GM23338 (cell line): ENCODE results near the gene FIGN. TPM values are rescaled to one million over a fixed set of nuclear protein-coding genes. Genes with fewer than 3 reads are reported as not detected.

Source experiments
- ATAC-seq: fragments of 200-7000 bp; cut with Tn5 transposase; 3 replicates; pipeline ENCODE4 v1.9.1; 2020
- DNase-seq: peaks from one replicate; pipeline ENCODE4 v3.0.0-alpha.2; 2015; ENCODE audit warnings: low spot score
- H2AFZ ChIP-seq: fragments of 200-600 bp; sonication (generic); 2 replicates; pipeline ENCODE4 v1.8.0; 2016; ENCODE audit warnings: antibody characterized with exemption, mild to moderate bottlenecking, moderate library complexity
- H3F3A ChIP-seq: fragments of 200-600 bp; sonication (generic); replicated peaks from 2 replicates; pipeline ENCODE4 v1.8.0; 2017; ENCODE audit warnings: antibody characterized with exemption, mixed run types, low read depth
- H3K27ac ChIP-seq: fragments of 200-600 bp; sonication (generic); 2 replicates; pipeline ENCODE4 v1.6.1; 2016; ENCODE audit warnings: low read depth
- H3K27me3 ChIP-seq: fragments of 200-600 bp; sonication (generic); 2 replicates; pipeline ENCODE4 v1.8.0; 2016; ENCODE audit warnings: mild to moderate bottlenecking, mixed run types, moderate library complexity; ENCODE audit not compliant: insufficient read depth
- H3K36me3 ChIP-seq: fragments of 200-600 bp; sonication (generic); 2 replicates; pipeline ENCODE4 v1.8.0; 2016; ENCODE audit warnings: mild to moderate bottlenecking; ENCODE audit not compliant: insufficient read depth
- H3K4me1 ChIP-seq: fragments of 200-600 bp; sonication (generic); 2 replicates; pipeline ENCODE4 v1.8.0; 2016; ENCODE audit warnings: mild to moderate bottlenecking, moderate library complexity; ENCODE audit not compliant: insufficient read depth
- H3K4me2 ChIP-seq: fragments of 200-600 bp; sonication (generic); 2 replicates; pipeline ENCODE4 v1.7.1; 2017; ENCODE audit warnings: mixed run types
- H3K4me3 ChIP-seq: fragments of 200-600 bp; sonication (generic); 2 replicates; pipeline ENCODE4 v1.6.1; 2016; ENCODE audit warnings: mixed run types
- H3K79me2 ChIP-seq: fragments of 200-600 bp; sonication (generic); replicated peaks from 2 replicates; pipeline ENCODE4 v1.8.0; 2017; ENCODE audit warnings: mild to moderate bottlenecking; ENCODE audit not compliant: insufficient read depth
- H3K9me2 ChIP-seq: fragments of 200-600 bp; sonication (generic); 2 replicates; pipeline ENCODE4 v1.8.0; 2017; ENCODE audit not compliant: insufficient read depth
- H4K20me1 ChIP-seq: fragments of 200-600 bp; sonication (generic); replicated peaks from 2 replicates; pipeline ENCODE4 v1.8.0; 2017; ENCODE audit warnings: mild to moderate bottlenecking; ENCODE audit not compliant: insufficient read depth
- H3K27ac Mint-ChIP-seq: 2 replicates; pipeline ENCODE4 v1.8.0; 2020; ENCODE audit warnings: inconsistent platforms, mild to moderate bottlenecking, moderate library complexity, mixed read lengths
- H3K27me3 Mint-ChIP-seq: 3 replicates; pipeline ENCODE4 v1.8.0; 2022; ENCODE audit warnings: low read depth, mild to moderate bottlenecking, moderate library complexity, mixed read lengths, inconsistent platforms; ENCODE audit not compliant: insufficient read depth, poor library complexity
- H3K36me3 Mint-ChIP-seq: 3 replicates; pipeline ENCODE4 v1.8.0; 2021; ENCODE audit warnings: low read depth, mild to moderate bottlenecking, inconsistent platforms, moderate library complexity, mixed read lengths
- H3K4me1 Mint-ChIP-seq: 3 replicates; pipeline ENCODE4 v1.8.0; 2020; ENCODE audit warnings: mild to moderate bottlenecking, inconsistent platforms, mixed read lengths
- H3K4me3 Mint-ChIP-seq: 3 replicates; pipeline ENCODE4 v1.8.0; 2021; ENCODE audit warnings: moderate library complexity, mild to moderate bottlenecking, inconsistent platforms, mixed read lengths
- H3K9me3 Mint-ChIP-seq: 3 replicates; pipeline ENCODE4 v1.8.0; 2020; ENCODE audit warnings: moderate library complexity, mild to moderate bottlenecking, inconsistent platforms, mixed read lengths
- CREB1 ChIP-seq: fragments of 250-450 bp; sonication (Bioruptor Pico); IDR thresholded peaks from 2 replicates; pipeline ENCODE4 v1.5.0; 2020; ENCODE audit warnings: low read depth, mild to moderate bottlenecking, moderate library complexity
- ETS1 ChIP-seq: IDR thresholded peaks from 2 replicates; pipeline ENCODE4 v1.6.1; 2016; ENCODE audit warnings: antibody characterized with exemption
- EZH2phosphoT487 ChIP-seq: fragments of 200-600 bp; sonication (generic); IDR thresholded peaks from one replicate; pipeline ENCODE4 v1.8.1; 2018; ENCODE audit warnings: antibody characterized with exemption; ENCODE audit not compliant: unreplicated experiment
- JUNB ChIP-seq: IDR thresholded peaks from one replicate; pipeline ENCODE4 v1.6.1; 2016; ENCODE audit warnings: antibody characterized with exemption; ENCODE audit not compliant: unreplicated experiment
- NANOG ChIP-seq: IDR thresholded peaks from 2 replicates; pipeline ENCODE4 v1.6.1; 2016; ENCODE audit warnings: antibody characterized with exemption, borderline replicate concordance
- POLR2AphosphoS5 ChIP-seq: IDR thresholded peaks from 2 replicates; pipeline ENCODE4 v1.6.1; 2016; ENCODE audit warnings: antibody characterized with exemption, low read depth
- REST ChIP-seq: IDR thresholded peaks from one replicate; pipeline ENCODE4 v1.6.1; 2018; ENCODE audit warnings: antibody characterized with exemption; ENCODE audit not compliant: unreplicated experiment
- STAT1 ChIP-seq: IDR thresholded peaks from one replicate; pipeline ENCODE4 v1.6.1; 2016; ENCODE audit warnings: antibody characterized with exemption; ENCODE audit not compliant: unreplicated experiment
- ZNF114 ChIP-seq: fragments of 250-450 bp; sonication (Bioruptor Pico); IDR thresholded peaks from 2 replicates; pipeline ENCODE4 v1.5.0; 2020; ENCODE audit warnings: mild to moderate bottlenecking, moderate library complexity
- ZNF331 ChIP-seq: fragments of 250-450 bp; sonication (Bioruptor Pico); IDR thresholded peaks from 2 replicates; pipeline ENCODE4 v1.5.0; 2020; ENCODE audit warnings: low read depth, mild to moderate bottlenecking, moderate library complexity
- polyA plus RNA-seq: library from polyadenylated mRNA; unstranded; fragments of >200 nt; fragmentation: Nextera tagmentation; extraction: Ambion mirVana; gene quantifications from 2 replicates; pipeline ENCODE4 v1.2.1, GENCODE V29; 2016
- total RNA-seq: library from RNA; depleted of rRNA; stranded (reverse); fragments of >200 nt; shearing (Covaris generic); gene quantifications from 2 replicates; pipeline ENCODE4 v1.2.3, GENCODE V29; 2014

The FIGN gene
- total and polyA plus RNA-seq, 2 experiments from 2014 or later: 17.2 to 23.6 TPM

GRCh38 chr2:163773276-163773675 is 37.5 kb upstream of the FIGN start:
- Histone ChIP-seq H3K9me2 (no peaks in the 10 kb centered on the region), H3K27me3 (no peaks in the 10 kb centered on the region), H2AFZ (no peak overlapping the region), H3F3A (no peaks in the 10 kb centered on the region), H3K4me3 (no peak overlapping the region), H3K4me2 (no peak overlapping the region), H4K20me1 (no peaks in the 10 kb centered on the region), H3K27ac (no peak overlapping the region), H3K79me2 (no peaks in the 10 kb centered on the region), H3K36me3 (no peaks in the 10 kb centered on the region), H3K4me1 (peaks cover 2% of the 10 kb centered on the region; the same call in 1 of the 2 replicates)
- TF ChIP-seq REST (no peak), EZH2phosphoT487 (no peak), ZNF114 (CRISPR knock-in tag) (no peak), CREB1 (CRISPR knock-in tag) (no peak)
- ATAC-seq (no peak), DNase-seq (no peak)
- no peak overlapping the region for H3K27ac Mint-ChIP-seq
- no peak overlapping the region for H3K4me3 Mint-ChIP-seq
- H3K27me3 Mint-ChIP-seq: no peaks in the 10 kb centered on the region
- no peaks in the 10 kb centered on the region for H3K36me3 Mint-ChIP-seq
- no peaks in the 10 kb centered on the region for H3K9me3 Mint-ChIP-seq
- peaks cover 4% of the 10 kb centered on the region; the same call in 1 of the 3 replicates for H3K4me1 Mint-ChIP-seq

DNA sequence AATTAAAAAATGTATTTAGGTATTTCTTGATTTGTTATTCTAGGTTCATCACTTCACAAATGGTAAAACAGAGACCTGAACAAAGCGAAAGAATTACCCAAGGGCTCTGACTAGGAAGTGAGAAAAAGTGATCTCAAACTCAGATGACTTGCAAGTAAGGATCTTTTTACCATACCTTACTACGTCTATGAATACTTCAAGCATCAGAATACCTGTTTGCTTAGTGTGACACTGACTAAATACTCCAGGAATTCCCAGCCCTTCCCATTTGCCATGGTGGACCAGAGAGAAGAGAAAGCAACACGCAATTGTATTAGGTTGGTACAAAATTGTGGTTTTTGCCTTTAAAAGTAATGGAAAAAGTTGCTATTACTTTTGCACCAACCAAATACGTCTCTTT is 35.8 kb upstream of the FIGN start:
- no peak overlapping the region for H3K4me3 ChIP-seq
- 0 out of 2 replicates have a peak, but pooled peaks cover 3% of the 10 kb centered on the region for H3K9me2 ChIP-seq
- TF ChIP-seq EZH2phosphoT487: no peak
- TF ChIP-seq NANOG: no peak
- TF ChIP-seq REST: no peak
- no peak for TF ChIP-seq ZNF114 (CRISPR knock-in tag)
- TF ChIP-seq STAT1: no peak
- TF ChIP-seq ZNF331 (CRISPR knock-in tag): no peak
- no peak for TF ChIP-seq JUNB
- TF ChIP-seq POLR2AphosphoS5: no peak
- TF ChIP-seq ETS1: no peak
- no peak overlapping the region for H3K27ac ChIP-seq
- no peaks in the 10 kb centered on the region for H3K27me3 ChIP-seq
- no peak overlapping the region for H3K4me2 ChIP-seq
- H3K36me3 ChIP-seq: no peaks in the 10 kb centered on the region
- H3K36me3 Mint-ChIP-seq: no peaks in the 10 kb centered on the region
- no peaks in the 10 kb centered on the region for H3K4me1 ChIP-seq
- H2AFZ ChIP-seq: no peak overlapping the region
- H3K27ac Mint-ChIP-seq: no peak overlapping the region
- ATAC-seq (no peak), DNase-seq (no peak)
- H3K27me3 Mint-ChIP-seq: no peaks in the 10 kb centered on the region
- H3K9me3 Mint-ChIP-seq: no peaks in the 10 kb centered on the region
- no peaks in the 10 kb centered on the region for H3K4me1 Mint-ChIP-seq
- H4K20me1 ChIP-seq: no peaks in the 10 kb centered on the region
- no peaks in the 10 kb centered on the region for H3F3A ChIP-seq
- H3K79me2 ChIP-seq: no peaks in the 10 kb centered on the region
- no peak overlapping the region for H3K4me3 Mint-ChIP-seq
